Measurements from ENCODE around the gene ABHD17A. TPM values are rescaled to one million over a fixed set of nuclear protein-coding genes. Genes with fewer than 3 reads are reported as not detected.

Gene ABHD17A
- total RNA-seq, 1 experiment from 2014 or later, result 39.5 TPM

Other genes starting within 250 kb of the ABHD17A start
- gene TCF3, start 232.9 kb downstream of the ABHD17A start, total RNA-seq (2022), result 79.7 and 100 TPM in 2 replicates
- 0.02 TPM in 1 of 2 replicates, not detected in the other for gene ONECUT3, start 132.0 kb downstream of the ABHD17A start, total RNA-seq (2022)
- 5.6 and 9.3 TPM in 2 replicates for gene ATP8B3, start 73.2 kb downstream of the ABHD17A start, total RNA-seq (2022)
- gene REXO1, start 37.0 kb downstream of the ABHD17A start, total RNA-seq (2022), result 28.7 and 36.4 TPM in 2 replicates
- 27.0 and 45.5 TPM in 2 replicates for gene KLF16, start 21.9 kb downstream of the ABHD17A start, total RNA-seq (2022)
- gene ADAT3, start 19.9 kb upstream of the ABHD17A start, total RNA-seq (2022), result 6.8 and 6.9 TPM in 2 replicates
- 48.7 and 67.2 TPM in 2 replicates for gene SCAMP4, start 19.9 kb upstream of the ABHD17A start, total RNA-seq (2022)
- 48.5 and 54.4 TPM in 2 replicates for gene CSNK1G2, start 55.7 kb upstream of the ABHD17A start, total RNA-seq (2022)
- 53.1 and 53.4 TPM in 2 replicates for gene BTBD2, start 130.2 kb upstream of the ABHD17A start, total RNA-seq (2022)
- 146 and 224 TPM in 2 replicates for gene MKNK2, start 165.7 kb upstream of the ABHD17A start, total RNA-seq (2022)
- gene MOB3A, start 210.8 kb upstream of the ABHD17A start, total RNA-seq (2022), result 40.9 and 47.2 TPM in 2 replicates
- gene IZUMO4, start 211.4 kb upstream of the ABHD17A start, total RNA-seq (2022), result 3.1 and 5.3 TPM in 2 replicates